UCSD-AML1 (cell line): ENCODE results near the gene KPNA4.

Experiments
- DNase-seq: peaks from one replicate; lab custom pipeline; 2025; ENCODE audit not compliant: unreplicated experiment; lab: John Stamatoyannopoulos, UW

The KPNA4 gene

DNA sequence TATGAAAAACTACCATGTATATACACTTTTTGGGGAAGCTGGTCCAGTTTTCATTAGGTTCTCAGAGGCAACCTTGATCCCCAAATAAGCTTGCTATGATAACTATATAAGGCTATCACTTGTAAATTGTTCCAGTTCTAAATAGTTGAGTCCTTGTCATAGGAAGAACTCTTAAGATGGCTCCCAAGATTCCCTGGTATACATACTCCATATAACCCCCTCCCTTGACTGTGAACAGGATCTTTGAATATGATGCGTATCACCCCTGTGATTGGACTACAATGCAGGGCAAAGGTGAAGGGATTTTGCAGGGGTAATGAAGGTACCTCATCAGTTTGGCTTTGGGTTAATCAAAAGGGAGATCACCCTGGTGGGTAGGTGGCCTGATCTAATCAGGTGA lies 67.2 kb downstream of the KPNA4 start:
- no peak for DNase-seq

DNA sequence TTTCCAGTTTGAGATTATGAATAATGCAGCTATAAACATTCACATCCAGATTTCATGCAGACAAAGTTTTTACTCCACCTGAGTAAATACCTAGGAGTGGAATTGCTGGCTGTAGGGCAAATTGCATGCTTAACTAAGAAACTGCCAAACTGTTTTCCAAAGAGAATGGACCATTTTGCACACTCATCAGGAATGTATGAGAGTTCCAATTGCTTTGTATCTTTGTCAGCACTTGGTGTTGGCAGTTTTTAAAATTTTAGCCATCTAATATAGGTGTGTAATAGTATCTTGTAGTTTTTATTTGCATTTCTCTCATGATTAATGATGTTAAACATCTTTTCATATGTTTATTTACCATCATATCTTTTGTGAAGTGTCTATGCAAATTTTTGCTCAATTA lies 75.2 kb downstream of the KPNA4 start:
- DNase-seq: no peak

DNA sequence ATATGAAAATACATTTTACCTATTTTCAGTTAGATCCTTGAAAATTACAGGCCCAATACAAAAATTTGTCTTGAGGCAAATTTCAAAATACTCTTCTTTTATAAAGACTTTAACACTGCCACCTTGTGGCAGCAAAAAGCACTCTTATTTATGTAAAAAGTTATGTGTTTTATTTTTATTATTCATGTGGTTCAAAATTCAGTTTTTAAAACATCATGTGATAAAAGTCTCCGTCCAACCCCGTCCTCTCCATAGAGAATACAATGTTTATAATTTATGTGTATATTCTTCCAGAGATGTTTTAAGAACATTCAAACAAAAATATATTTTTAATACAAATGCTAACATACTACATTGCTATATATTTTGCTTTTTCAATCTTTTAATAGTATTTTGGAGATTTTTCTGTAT lies 78.9 kb downstream of the KPNA4 start:
- DNase-seq: no peak

- DNase-seq: no peak
Measured at GRCh38 chr3:160482796-160483195, 82.6 kb downstream of the KPNA4 start.

DNA sequence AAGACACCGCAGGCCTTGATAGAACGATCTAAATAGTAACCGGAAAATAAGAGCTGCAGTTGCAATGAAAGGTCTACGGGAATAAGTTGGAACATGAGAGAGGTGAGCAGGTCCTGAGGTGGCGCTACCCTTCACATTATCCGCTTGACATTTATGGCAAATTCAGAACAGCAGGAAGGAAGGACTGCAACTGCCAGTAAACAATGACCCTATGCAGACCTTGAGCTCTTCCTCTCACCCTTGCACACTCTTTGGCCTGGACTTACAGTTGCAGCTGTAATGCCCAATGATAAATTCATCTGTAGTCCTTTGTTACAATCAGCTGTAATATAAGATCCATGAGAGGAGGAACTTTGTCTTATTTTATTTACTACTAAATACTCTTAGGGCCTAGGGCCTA lies 83.5 kb downstream of the KPNA4 start:
- DNase-seq: no peak

GRCh38 chr3:160480931-160481330 lies 84.4 kb downstream of the KPNA4 start:
- DNase-seq: no peak

- no peak for DNase-seq
Measured at GRCh38 chr3:160479376-160479775, 86.0 kb downstream of the KPNA4 start.

- DNase-seq: no peak
Measured at GRCh38 chr3:160478338-160478737, 87.0 kb downstream of the KPNA4 start.

DNA sequence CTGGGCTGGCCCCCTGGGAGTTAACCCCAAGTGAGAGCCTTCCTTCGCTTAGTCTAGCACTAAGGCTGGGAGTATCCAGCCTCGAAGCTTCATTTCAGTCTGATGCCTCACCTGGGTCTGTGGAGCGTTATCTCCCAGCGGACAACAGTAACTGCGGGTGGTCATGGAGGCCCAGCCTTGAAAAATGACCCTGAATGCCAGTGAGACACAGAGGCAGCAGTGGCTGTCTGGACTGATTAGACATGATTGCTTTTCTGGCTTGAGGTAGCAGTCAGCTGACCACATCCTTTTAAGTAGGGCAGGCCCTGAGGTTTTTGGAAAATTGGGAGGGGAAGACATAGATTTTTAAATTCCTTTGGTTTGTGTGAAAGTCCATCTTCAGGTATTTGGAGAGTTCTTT lies 87.6 kb downstream of the KPNA4 start:
- DNase-seq: no peak

DNA sequence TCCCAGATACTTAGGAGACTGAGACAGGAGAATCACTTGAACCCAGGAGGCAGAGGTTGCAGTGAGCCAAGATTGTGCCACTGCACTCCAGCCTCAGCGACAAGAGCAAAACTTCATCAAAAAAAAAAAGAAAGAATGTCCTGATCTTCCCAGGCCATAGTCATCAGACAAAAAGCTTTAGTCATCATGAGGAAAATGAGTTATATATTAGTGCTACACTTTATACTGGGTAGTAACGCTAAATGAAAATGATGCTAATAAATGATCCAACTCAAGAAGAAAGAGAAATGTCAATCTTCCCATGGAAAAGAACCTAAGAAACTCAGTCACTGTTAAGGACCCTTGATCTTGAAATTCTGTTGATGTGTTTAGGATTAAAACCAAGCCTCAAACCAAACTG lies 89.5 kb downstream of the KPNA4 start:
- no peak for DNase-seq

GRCh38 chr3:160475153-160475552 lies 90.2 kb downstream of the KPNA4 start:
- no peak for DNase-seq

GRCh38 chr3:160474416-160474838 lies 90.9 kb downstream of the KPNA4 start:
- DNase-seq: no peak

DNA sequence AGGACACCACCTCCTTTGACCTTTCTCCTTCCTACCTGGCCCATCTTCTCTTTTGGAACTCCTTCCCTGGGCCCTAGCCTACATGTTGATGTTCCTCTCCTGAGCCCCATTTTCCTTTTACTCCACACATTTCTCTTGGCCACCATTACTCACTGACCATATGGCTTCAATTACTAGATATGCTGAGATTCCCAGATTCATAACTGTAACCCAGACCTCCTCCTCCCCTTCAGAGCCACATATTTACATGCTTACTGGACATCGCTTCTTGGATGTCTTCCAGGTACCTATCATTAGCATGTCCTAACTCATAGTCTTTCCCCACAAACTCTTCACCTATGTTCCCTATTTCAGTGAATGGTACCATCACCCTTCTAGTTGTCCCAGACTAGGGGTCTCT lies 91.4 kb downstream of the KPNA4 start:
- DNase-seq: no peak

GRCh38 chr3:160473221-160473620 lies 92.2 kb downstream of the KPNA4 start:
- DNase-seq: no peak

DNA sequence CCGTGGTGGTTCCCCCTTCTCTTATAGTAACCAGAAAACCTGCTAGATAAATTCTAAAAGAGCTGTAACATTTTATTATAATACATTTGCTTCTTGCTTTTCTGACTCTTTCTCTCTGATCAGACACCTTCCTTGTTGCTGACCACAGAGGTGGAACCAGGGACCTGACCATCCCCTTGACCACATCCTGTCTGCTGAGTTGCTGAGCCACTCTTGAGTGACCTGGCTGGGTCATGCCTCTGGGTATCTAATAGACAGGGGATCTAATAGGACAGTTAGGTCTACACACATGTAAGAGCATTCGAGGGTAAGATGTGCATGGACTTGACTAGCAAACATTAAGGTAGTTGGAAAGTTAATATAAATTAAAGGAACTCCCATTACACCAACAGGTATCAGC lies 93.0 kb downstream of the KPNA4 start:
- DNase-seq: no peak

- no peak for DNase-seq
Measured at GRCh38 chr3:160471892-160472291, 93.5 kb downstream of the KPNA4 start.

DNA sequence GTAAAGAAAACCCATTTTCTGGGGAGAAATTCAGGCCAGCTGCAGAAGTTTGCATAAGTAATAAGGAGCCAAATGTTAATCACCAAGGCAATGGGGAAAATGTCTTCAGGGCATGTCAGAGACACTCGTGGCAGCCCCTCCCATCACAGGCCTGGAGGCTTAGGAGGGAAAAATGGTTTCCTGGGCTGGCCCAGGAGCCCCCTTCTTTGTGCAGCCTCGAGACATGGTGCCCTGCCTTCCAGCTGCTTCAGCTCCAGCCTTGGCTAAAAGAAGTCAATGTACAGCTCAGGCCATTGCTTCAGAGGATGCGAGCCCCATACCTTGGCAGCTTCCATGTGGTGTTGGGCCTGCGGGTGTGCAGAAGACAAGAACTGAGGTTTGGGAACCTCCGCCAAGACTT lies 95.2 kb downstream of the KPNA4 start:
- DNase-seq: no peak

DNA sequence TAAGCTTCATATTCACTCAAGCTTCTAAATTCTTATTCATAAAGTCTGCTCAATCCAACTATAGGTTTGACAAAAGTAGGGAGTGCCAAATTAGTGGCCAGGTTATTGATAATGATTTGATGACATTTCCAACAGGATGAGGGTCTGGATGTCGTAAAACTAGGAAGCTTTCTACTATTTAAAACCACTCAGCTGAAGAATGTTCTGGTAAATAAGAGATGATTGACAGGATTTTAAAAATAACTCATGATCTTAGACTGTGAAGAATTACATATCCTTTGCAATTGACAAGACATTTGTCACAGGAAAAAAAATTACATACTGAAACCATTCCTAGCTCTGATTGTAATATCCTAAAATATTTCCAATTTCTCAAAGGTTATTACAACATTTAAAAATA lies 100.4 kb downstream of the KPNA4 start:
- DNase-seq: no peak

GRCh38 chr3:160464321-160464720 lies 101.0 kb downstream of the KPNA4 start:
- DNase-seq: no peak

DNA sequence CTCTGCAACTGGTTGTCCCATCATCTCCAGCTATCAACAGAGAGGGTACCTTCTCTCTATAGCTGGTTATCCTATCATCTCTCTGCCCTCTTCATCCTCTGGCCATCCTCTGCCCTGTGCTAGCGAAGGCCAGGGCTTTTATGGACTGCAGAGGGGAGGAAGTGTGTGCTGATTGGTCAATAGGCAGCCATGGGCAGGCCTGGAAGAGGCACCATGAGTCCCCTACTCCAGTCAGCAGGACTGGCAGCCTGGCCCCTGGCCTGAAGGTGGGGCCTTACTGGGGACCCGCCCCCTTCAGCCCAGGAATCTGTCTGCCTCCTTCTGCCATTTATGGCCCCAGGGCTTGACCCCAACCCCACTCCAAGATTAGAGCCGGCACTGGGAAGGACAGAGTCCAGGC lies 105.3 kb downstream of the KPNA4 start:
- DNase-seq: no peak

DNA sequence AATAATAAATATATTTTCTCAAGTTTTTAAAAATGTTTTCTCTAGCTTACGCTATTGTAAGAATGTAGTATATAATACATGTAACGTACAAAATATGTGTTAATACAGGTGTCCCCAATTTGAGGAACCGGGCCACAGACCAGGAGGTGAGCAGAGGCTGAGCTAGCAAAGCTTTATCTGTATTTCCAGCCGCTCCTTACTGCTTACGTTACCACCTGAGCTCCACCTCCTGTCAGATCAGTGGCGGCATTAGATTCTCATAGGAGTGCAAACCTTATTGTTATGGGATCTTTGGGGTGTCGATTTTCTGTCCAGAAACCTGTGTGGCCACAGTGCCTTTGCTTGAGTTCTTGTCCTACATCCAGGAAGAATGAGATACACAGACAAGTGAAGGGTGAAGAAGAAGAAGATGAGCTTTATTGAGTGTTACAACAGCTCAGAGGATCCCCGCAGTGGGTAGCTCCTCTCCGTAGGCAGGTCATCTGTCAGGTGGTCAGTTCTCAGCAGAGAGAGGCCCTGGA lies 105.9 kb downstream of the KPNA4 start:
- DNase-seq: no peak

DNA sequence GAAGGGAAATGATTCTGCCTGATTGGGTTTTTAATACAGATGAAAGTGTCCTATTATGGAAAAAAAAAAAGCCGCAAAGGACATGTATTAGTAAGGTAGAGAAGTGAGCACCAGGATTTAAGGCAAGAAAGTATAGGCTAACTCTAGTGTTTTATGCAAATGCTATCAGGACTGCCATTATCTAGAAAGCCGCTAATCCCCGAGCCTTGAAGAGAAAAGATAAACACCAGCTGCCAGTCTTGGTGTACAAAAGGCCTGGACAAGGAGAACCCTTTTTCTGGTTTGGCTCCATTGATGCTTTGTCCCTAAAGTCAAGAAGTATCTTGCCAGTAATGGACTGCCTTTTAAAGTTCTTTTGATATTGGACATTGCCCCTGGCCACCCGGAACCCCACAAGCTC lies 107.2 kb downstream of the KPNA4 start:
- no peak for DNase-seq

DNA sequence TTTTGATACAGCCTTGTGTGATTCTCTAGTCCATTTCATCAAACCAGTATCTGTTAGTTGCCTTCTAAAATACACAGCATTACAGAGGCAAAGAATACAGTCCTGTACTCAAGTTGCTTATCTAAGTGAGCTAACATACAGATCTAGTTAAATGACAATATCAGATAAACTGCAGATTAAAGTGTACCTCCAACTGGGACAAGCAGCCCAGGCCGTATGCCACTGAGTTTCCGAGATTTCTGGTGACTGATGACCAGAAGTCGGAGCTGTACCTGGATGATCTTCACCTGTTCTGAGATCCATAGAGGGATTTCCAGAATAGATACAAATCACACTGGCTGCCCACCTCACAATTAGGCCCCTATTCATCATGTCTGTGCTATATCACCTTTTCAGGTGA lies 109.5 kb downstream of the KPNA4 start:
- no peak for DNase-seq

DNA sequence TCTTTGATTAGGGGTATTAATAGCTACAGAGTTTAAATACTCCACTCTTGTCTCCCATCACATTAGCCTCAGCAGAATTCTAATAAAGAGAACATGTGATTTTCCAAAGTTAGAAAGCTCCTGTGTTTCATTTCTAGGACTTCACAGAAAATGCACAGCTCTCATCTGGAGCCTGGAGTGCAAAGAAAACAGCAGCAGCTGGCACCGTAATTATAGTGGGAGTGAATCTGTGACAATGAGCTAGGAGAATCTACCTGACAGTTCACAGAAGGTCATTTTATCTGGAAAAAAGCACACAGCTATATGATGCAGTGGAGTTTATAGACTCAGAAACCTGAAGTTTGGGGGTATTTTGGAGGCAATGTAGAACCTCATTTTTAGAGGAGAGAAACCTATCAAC lies 110.4 kb downstream of the KPNA4 start:
- no peak for DNase-seq
